K562 (cell line): Measurements from ENCODE around the gene ZFAND3. TPM values are rescaled to one million over a fixed set of nuclear protein-coding genes. Genes with fewer than 3 reads are reported as not detected.

ENCODE experiments used
- ARID1B ChIP-seq: fragments of 450-650 bp; IDR thresholded peaks from 2 replicates; pipeline ENCODE4 v1.6.1; 2016; ENCODE audit warnings: antibody characterized with exemption, mild to moderate bottlenecking, inconsistent platforms
- BRCA1 ChIP-seq, 2 experiments: fragments of 450-650 bp in 1 of 2; sonication (generic) in 1 of 2; formaldehyde crosslinking in 1 of 2; IDR thresholded peaks; 2 replicates each; pipeline versions ENCODE4 v1.5.0 to v1.6.1; 2017 to 2020; ENCODE audit warnings: mild to moderate bottlenecking in 1 of 2, missing genetic modification reagents in 1 of 2
- CBFA2T2 ChIP-seq: fragments of 450-650 bp; conservative IDR thresholded peaks from 2 replicates; pipeline ENCODE4 v1.6.1; 2017; ENCODE audit warnings: mild to moderate bottlenecking
- EGR1 ChIP-seq: fragments of 450-650 bp; conservative IDR thresholded peaks from 2 replicates; pipeline ENCODE4 v1.6.1; 2017; ENCODE audit warnings: mild to moderate bottlenecking
- ETV5 ChIP-seq: sonication (generic); formaldehyde crosslinking; IDR thresholded peaks from 2 replicates; pipeline ENCODE4 v1.4.0; 2020; ENCODE audit warnings: low read depth, mild to moderate bottlenecking, missing genetic modification reagents
- FOXK2 ChIP-seq, 2 experiments: fragments of 450-650 bp; IDR thresholded peaks in 1 of 2; conservative IDR thresholded peaks in 1 of 2; 2 replicates each; pipeline ENCODE4 v1.6.1; 2016; ENCODE audit warnings: low read depth in 2 of 2, mild to moderate bottlenecking in 1 of 2
- MAZ ChIP-seq, 2 experiments: fragments of 450-650 bp in 1 of 2; sonication (generic) in 1 of 2; formaldehyde crosslinking; IDR thresholded peaks in 1 of 2; conservative IDR thresholded peaks in 1 of 2; 2 replicates each; pipeline versions ENCODE4 v1.4.0 to v1.5.0; 2020; ENCODE audit warnings: mild to moderate bottlenecking in 1 of 2, missing genetic modification reagents in 1 of 2
- NR2C2 ChIP-seq, 2 experiments: fragments of 200-800 bp in 1 of 2; sonication (Bioruptor generic) in 1 of 2; sonication (generic) in 1 of 2; formaldehyde crosslinking in 1 of 2; IDR thresholded peaks; 2 replicates each; pipeline versions ENCODE4 v1.6.1 to v1.8.0; 2016 to 2022; ENCODE audit warnings: mild to moderate bottlenecking in 1 of 2, missing compliant biosample characterization in 1 of 2, missing genetic modification characterization in 1 of 2, missing genetic modification reagents in 1 of 2
- NRF1 ChIP-seq, 2 experiments: fragments of 450-650 bp; IDR thresholded peaks in 1 of 2; conservative IDR thresholded peaks in 1 of 2; 2 replicates each; pipeline ENCODE4 v1.6.1; 2014; ENCODE audit warnings: mild to moderate bottlenecking in 2 of 2
- PTTG1 ChIP-seq: fragments of 450-650 bp; IDR thresholded peaks from 2 replicates; pipeline ENCODE4 v1.6.1; 2016; ENCODE audit warnings: low read depth, mild to moderate bottlenecking, missing genetic modification characterization, missing compliant biosample characterization
- RHOXF2B ChIP-seq: fragments of 250-450 bp; sonication (Bioruptor Pico); conservative IDR thresholded peaks from 2 replicates; pipeline ENCODE4 v1.5.1; 2021
- STAT5B ChIP-seq: fragments of 250-450 bp; sonication (Bioruptor Pico); IDR thresholded peaks from 2 replicates; pipeline ENCODE4 v1.8.0; 2021; ENCODE audit warnings: mild to moderate bottlenecking, inconsistent platforms
- TEAD1 ChIP-seq, 2 experiments: fragments of 450-650 bp in 1 of 2; sonication (generic) in 1 of 2; formaldehyde crosslinking; IDR thresholded peaks; 2 replicates each; pipeline versions ENCODE4 v1.4.0 to v1.8.0; 2020 to 2022; ENCODE audit warnings: mild to moderate bottlenecking in 2 of 2, missing genetic modification reagents in 1 of 2
- ZNF639 ChIP-seq, 2 experiments: fragments of 200-800 bp in 1 of 2; sonication (Bioruptor generic) in 1 of 2; sonication (generic) in 1 of 2; formaldehyde crosslinking in 1 of 2; IDR thresholded peaks in 1 of 2; conservative IDR thresholded peaks in 1 of 2; 2 replicates each; pipeline versions ENCODE4 v1.5.0 to v1.6.1; 2016 to 2020; ENCODE audit warnings: missing compliant biosample characterization in 1 of 2, missing genetic modification characterization in 1 of 2, missing genetic modification reagents in 1 of 2
- polyA plus RNA-seq, 8 experiments: library from polyadenylated mRNA; depleted of rRNA in 4 of 8; stranded (reverse) in 5 of 8; unstranded in 3 of 8; fragments of >200 nt; fragmentation: Nextera tagmentation in 2 of 8; fragmentation: Illumina TruSeq in 1 of 8; extraction: Ambion mirVana in 2 of 8; extraction: Trizol in 1 of 8; gene quantifications; 2 replicates each; pipeline versions ENCODE4 v1.2.1 to v1.2.3, GENCODE V29; 2011 to 2014; ENCODE audit warnings: inconsistent platforms in 1 of 8, missing spikeins in 1 of 8
- total RNA-seq, 7 experiments: library from RNA; depleted of rRNA in 6 of 7; stranded (reverse); fragments of >200 nt in 6 of 7; fragmentation: Illumina TruSeq in 2 of 7; extraction: Trizol in 2 of 7; gene quantifications; 2 replicates each; pipeline versions ENCODE4 v1.2.1 to v1.2.3, GENCODE V29; 2011 to 2021; ENCODE audit warnings: low replicate concordance in 1 of 7
- TF ChIP-seq, protein P1 (sequence below): sonication (generic); formaldehyde crosslinking; IDR thresholded peaks from 2 replicates; pipeline ENCODE4 v1.8.1; 2023; ENCODE audit warnings: missing genetic modification reagents, mild to moderate bottlenecking, borderline replicate concordance
- TF ChIP-seq, protein P2 (sequence below), 3 experiments: IDR thresholded peaks in 2 of 3; conservative IDR thresholded peaks in 1 of 3; 2 replicates each; pipeline ENCODE4 v1.5.1; 2011 to 2012; ENCODE audit warnings: low read length in 3 of 3, mild to moderate bottlenecking in 3 of 3, control low read depth in 2 of 3, improper control_type of control experiment in 1 of 3, inconsistent platforms in 1 of 3, low read depth in 1 of 3, mixed read lengths in 1 of 3, moderate library complexity in 1 of 3; ENCODE audit not compliant: insufficient read depth in 2 of 3
- TF ChIP-seq, protein P3 (sequence below): sonication (generic); formaldehyde crosslinking; IDR thresholded peaks from 2 replicates; pipeline ENCODE4 v1.8.0; 2022; ENCODE audit warnings: missing genetic modification reagents, mild to moderate bottlenecking, moderate library complexity, borderline replicate concordance

ZFAND3 gene
- total and polyA plus RNA-seq, 9 of the 15 experiments (the other 6 are each of a cell fraction or from before 2014, with no cell fraction given): 0.81 to 26.6 (median 11.8) TPM

- TF ChIP-seq FOXK2 (conservative IDR thresholded peaks at IDR 0.05 in 1 of 2, IDR thresholded peaks at IDR 0.05 in 1 of 2; ENCODE audit: low read depth in 2 of 2) (no peak), TEAD1 (CRISPR knock-in tag; IDR thresholded peaks at IDR 0.05) (0 out of 4 replicates have a peak, but pooled peaks of 1 of the 2 experiments have one; percentile 27), PTTG1 (tag) (no peak), CBFA2T2 (peak; percentile 70), MAZ (CRISPR knock-in tag; conservative IDR thresholded peaks at IDR 0.05 in 1 of 2, IDR thresholded peaks at IDR 0.05 in 1 of 2) (no peak), BRCA1 (IDR thresholded peaks at IDR 0.05) (no peak), BRCA1 (CRISPR knock-in tag; IDR thresholded peaks at IDR 0.05) (no peak), NR2C2 (CRISPR knock-in tag; IDR thresholded peaks at IDR 0.05) (no peak), NR2C2 (tag; IDR thresholded peaks at IDR 0.05) (no peak), RHOXF2B (CRISPR knock-in tag) (no peak), STAT5B (CRISPR knock-in tag) (no peak), EGR1 (no peak), ARID1B (peak; percentile 72), ZNF639 (CRISPR knock-in tag; conservative IDR thresholded peaks at IDR 0.05 in 1 of 2, IDR thresholded peaks at IDR 0.05 in 1 of 2) (no peak), ETV5 (CRISPR knock-in tag) (peak; percentile 54; the same call in 1 of the 2 replicates), NRF1 (conservative IDR thresholded peaks at IDR 0.05 in 1 of 2, IDR thresholded peaks at IDR 0.05 in 1 of 2) (peak in 1 of 2 experiments; percentile 27; a peak in 1 of 4 replicates)
- TF ChIP-seq, protein P1, sequence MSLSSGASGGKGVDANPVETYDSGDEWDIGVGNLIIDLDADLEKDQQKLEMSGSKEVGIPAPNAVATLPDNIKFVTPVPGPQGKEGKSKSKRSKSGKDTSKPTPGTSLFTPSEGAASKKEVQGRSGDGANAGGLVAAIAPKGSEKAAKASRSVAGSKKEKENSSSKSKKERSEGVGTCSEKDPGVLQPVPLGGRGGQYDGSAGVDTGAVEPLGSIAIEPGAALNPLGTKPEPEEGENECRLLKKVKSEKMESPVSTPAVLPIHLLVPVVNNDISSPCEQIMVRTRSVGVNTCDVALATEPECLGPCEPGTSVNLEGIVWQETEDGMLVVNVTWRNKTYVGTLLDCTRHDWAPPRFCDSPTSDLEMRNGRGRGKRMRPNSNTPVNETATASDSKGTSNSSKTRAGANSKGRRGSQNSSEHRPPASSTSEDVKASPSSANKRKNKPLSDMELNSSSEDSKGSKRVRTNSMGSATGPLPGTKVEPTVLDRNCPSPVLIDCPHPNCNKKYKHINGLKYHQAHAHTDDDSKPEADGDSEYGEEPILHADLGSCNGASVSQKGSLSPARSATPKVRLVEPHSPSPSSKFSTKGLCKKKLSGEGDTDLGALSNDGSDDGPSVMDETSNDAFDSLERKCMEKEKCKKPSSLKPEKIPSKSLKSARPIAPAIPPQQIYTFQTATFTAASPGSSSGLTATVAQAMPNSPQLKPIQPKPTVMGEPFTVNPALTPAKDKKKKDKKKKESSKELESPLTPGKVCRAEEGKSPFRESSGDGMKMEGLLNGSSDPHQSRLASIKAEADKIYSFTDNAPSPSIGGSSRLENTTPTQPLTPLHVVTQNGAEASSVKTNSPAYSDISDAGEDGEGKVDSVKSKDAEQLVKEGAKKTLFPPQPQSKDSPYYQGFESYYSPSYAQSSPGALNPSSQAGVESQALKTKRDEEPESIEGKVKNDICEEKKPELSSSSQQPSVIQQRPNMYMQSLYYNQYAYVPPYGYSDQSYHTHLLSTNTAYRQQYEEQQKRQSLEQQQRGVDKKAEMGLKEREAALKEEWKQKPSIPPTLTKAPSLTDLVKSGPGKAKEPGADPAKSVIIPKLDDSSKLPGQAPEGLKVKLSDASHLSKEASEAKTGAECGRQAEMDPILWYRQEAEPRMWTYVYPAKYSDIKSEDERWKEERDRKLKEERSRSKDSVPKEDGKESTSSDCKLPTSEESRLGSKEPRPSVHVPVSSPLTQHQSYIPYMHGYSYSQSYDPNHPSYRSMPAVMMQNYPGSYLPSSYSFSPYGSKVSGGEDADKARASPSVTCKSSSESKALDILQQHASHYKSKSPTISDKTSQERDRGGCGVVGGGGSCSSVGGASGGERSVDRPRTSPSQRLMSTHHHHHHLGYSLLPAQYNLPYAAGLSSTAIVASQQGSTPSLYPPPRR: no peak
- TF ChIP-seq, protein P2, sequence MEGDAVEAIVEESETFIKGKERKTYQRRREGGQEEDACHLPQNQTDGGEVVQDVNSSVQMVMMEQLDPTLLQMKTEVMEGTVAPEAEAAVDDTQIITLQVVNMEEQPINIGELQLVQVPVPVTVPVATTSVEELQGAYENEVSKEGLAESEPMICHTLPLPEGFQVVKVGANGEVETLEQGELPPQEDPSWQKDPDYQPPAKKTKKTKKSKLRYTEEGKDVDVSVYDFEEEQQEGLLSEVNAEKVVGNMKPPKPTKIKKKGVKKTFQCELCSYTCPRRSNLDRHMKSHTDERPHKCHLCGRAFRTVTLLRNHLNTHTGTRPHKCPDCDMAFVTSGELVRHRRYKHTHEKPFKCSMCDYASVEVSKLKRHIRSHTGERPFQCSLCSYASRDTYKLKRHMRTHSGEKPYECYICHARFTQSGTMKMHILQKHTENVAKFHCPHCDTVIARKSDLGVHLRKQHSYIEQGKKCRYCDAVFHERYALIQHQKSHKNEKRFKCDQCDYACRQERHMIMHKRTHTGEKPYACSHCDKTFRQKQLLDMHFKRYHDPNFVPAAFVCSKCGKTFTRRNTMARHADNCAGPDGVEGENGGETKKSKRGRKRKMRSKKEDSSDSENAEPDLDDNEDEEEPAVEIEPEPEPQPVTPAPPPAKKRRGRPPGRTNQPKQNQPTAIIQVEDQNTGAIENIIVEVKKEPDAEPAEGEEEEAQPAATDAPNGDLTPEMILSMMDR (IDR thresholded peaks at IDR 0.05 in 2 of 3, conservative IDR thresholded peaks at IDR 0.05 in 1 of 3; ENCODE audit: insufficient read depth in 2 of 3, low read depth in 1 of 3, low read length in 3 of 3): peak; percentile 26 to 48 (median 35); a peak in 3 of 6 replicates
- TF ChIP-seq, protein P3, sequence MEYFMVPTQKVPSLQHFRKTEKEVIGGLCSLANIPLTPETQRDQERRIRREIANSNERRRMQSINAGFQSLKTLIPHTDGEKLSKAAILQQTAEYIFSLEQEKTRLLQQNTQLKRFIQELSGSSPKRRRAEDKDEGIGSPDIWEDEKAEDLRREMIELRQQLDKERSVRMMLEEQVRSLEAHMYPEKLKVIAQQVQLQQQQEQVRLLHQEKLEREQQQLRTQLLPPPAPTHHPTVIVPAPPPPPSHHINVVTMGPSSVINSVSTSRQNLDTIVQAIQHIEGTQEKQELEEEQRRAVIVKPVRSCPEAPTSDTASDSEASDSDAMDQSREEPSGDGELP (CRISPR knock-in tag): peak; percentile 66; the same call in 1 of the 2 replicates
Measured at GRCh38 chr6:38198219-38198618, 378.7 kb downstream of the ZFAND3 start (continued).
